ENCODE results near the gene ARHGEF1. TPM values are rescaled to one million over a fixed set of nuclear protein-coding genes. Genes with fewer than 3 reads are reported as not detected.

ARHGEF1 gene
- total and polyA plus RNA-seq, 11 donors: 22.8 to 89.2 (median 28.0) TPM

GRCh38 chr19:41870401-41870873, 12.5 kb upstream of the ARHGEF1 start:
- Histone ChIP-seq H3K36me3 (peaks cover 0 to 68% (median 55%) of the 10 kb centered on the region in 9 donors), H3K27ac (peak overlapping the region in 3 of 12 donors; percentile 22 to 86 (median 55)), H3K4me1 (peaks cover 0 to 96% (median 22%) of the 10 kb centered on the region in 12 donors), H3K4me3 (no peak overlapping the region), H3K27me3 (no peaks in the 10 kb centered on the region), H3K9me3 (no peaks in the 10 kb centered on the region)
- WGBS, 4 donors: 55 to 83% (median 72%) methylated on average over 3 of the region's 3 CpGs
- intact Hi-C loops (cut with DNase I): loop anchor here in 9 of 10 donors (5.0 to 10.0 kb wide), 5 partner anchors 62 to 364 kb away; partner anchors contain the start of gene RABAC1 (in 2 of the 9)
- DNase-seq (no peak), ATAC-seq (peak in 1 of 4 donors; percentile 5)
- TF ChIP-seq POLR2A (IDR thresholded peaks at IDR 0.05) (no peak), CTCF (IDR thresholded peaks at IDR 0.05) (no peak)

- DNase-seq (peak in 2 of 5 donors; percentile 45 to 53), ATAC-seq (peak in 3 of 4 donors; percentile 11 to 78 (median 14))
- no peak overlapping the region for H3K4me3 ChIP-seq
- 52 to 59% (median 55%) methylated on average over 9 to 16 of the region's 16 CpGs for WGBS, 4 donors
- no peak for TF ChIP-seq POLR2A (IDR thresholded peaks at IDR 0.05)
- TF ChIP-seq CTCF (IDR thresholded peaks at IDR 0.05): no peak
- H3K4me1 ChIP-seq: peaks cover 0 to 96% (median 20%) of the 10 kb centered on the region in 12 donors
- no peaks in the 10 kb centered on the region for H3K9me3 ChIP-seq
- intact Hi-C loops (cut with DNase I): loop anchor here (2.0 to 10.0 kb wide), 7 partner anchors 61 to 363 kb away; partner anchors contain the start of gene RABAC1 (in 2 of the 10)
- H3K27ac ChIP-seq: peak overlapping the region in 10 of 12 donors; percentile 3 to 86 (median 48)
- H3K36me3 ChIP-seq: peaks cover 0 to 55% (median 46%) of the 10 kb centered on the region in 9 donors
- H3K27me3 ChIP-seq: no peaks in the 10 kb centered on the region
Measured at GRCh38 chr19:41871573-41872383, 11.2 kb upstream of the ARHGEF1 start.

- WGBS, 4 donors: 90 to 93% (median 91%) methylated on average over 12 of the region's 12 CpGs
- no peaks in the 10 kb centered on the region for H3K27me3 ChIP-seq
- H3K27ac ChIP-seq: peak overlapping the region in 7 of 12 donors; percentile 3 to 86 (median 55)
- H3K36me3 ChIP-seq: peaks cover 0 to 49% (median 40%) of the 10 kb centered on the region in 9 donors
- H3K4me3 ChIP-seq: no peak overlapping the region
- DNase-seq (no peak), ATAC-seq (no peak)
- peaks cover 0 to 96% (median 20%) of the 10 kb centered on the region in 12 donors for H3K4me1 ChIP-seq
- intact Hi-C loops (cut with DNase I): loop anchor here (2.0 to 10.0 kb wide), 7 partner anchors 60 to 362 kb away; partner anchors contain the start of gene RABAC1 (in 2 of the 10)
- TF ChIP-seq POLR2A (IDR thresholded peaks at IDR 0.05): no peak
- TF ChIP-seq CTCF (IDR thresholded peaks at IDR 0.05): no peak
- no peaks in the 10 kb centered on the region for H3K9me3 ChIP-seq
Measured at GRCh38 chr19:41872384-41872774, 10.6 kb upstream of the ARHGEF1 start.

All from heart left ventricle (tissue), 16 donors.